ENCODE results near the gene DELE1.
A peak's percentile ranks its signal among the peaks of the same experiment; 100 is the strongest.

The DELE1 gene

DNA sequence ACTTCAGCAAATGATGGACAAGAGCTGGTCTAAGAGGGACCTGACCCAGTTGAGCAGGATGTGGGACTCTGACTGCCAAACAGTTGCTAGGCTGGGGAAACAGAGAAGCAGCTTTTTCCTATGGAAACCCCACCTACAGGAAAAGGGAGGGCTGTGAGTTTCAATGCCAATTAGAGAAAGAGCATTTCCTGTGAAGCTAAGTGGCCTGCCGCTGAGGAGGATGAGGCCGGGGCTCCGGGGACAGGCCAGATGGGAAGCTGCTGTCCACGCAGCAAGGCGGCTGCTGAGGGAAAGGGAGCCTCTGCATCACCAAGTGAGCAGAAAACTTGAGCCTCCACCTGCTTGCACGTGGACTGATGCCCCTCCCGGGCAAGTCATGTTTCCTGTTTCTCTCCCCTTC is 34.4 kb downstream of the DELE1 start, which contains the start of gene PCDH12:
Gene PCDH12 (minus strand): TSS at position 90 of the 400 bp plus-strand sequence. CDS start 351 bp downstream, outside the sequence.
- peak; percentile 87 for DNase-seq (ENCODE audit: low spot score)

DNA sequence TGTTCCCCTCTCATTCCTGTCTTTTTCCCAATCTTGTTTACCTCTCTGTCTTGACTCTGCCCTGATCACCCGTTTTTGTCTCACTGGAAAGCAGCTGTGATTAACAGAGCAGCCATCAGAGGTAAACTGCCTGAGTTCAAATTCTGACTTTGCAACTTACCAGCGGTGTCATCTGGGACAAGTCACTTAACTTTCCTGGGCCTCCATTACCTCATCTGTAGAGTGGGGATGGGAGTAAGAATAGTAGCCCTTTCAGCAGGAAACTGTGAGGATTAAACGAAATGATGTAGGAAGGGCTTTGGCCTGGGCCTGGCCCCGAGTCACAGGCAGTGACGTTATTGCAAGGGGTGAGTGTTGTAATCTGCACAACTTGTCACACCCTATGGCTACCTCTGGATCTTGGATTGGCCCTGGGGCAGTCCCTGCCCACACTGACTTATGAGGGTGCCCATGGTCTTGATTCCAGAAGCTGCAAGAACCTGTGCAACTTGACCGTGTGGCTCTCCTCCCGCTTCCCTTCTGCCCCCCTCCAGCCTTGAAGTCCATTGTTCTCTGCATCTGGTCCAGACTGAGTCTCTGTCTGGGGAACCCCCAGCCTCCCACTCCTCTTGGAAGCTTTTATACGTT is 35.0 kb downstream of the DELE1 start:
- DNase-seq (ENCODE audit: low spot score) = no peak

DNA sequence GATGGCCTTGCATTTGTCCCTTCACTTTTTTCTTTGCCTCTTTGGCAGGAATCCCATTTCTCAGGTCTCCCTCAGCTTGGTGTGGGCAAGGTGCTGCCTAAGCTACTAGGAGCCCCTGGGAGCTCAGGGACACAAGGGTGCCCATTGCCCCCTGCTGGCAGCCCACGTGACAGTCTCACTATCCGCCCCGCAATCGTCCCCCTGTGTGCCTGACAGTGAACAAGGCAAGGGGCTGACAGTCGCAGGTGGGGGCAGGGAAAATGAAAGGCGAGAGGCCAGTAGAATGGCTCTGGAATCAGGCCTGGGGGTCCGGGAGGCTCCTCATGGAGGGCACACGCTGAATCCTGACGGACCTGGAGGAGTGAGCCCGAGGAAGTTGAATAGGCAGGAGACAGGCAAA is 36.3 kb downstream of the DELE1 start:
- DNase-seq (ENCODE audit: low spot score) = no peak

DNA sequence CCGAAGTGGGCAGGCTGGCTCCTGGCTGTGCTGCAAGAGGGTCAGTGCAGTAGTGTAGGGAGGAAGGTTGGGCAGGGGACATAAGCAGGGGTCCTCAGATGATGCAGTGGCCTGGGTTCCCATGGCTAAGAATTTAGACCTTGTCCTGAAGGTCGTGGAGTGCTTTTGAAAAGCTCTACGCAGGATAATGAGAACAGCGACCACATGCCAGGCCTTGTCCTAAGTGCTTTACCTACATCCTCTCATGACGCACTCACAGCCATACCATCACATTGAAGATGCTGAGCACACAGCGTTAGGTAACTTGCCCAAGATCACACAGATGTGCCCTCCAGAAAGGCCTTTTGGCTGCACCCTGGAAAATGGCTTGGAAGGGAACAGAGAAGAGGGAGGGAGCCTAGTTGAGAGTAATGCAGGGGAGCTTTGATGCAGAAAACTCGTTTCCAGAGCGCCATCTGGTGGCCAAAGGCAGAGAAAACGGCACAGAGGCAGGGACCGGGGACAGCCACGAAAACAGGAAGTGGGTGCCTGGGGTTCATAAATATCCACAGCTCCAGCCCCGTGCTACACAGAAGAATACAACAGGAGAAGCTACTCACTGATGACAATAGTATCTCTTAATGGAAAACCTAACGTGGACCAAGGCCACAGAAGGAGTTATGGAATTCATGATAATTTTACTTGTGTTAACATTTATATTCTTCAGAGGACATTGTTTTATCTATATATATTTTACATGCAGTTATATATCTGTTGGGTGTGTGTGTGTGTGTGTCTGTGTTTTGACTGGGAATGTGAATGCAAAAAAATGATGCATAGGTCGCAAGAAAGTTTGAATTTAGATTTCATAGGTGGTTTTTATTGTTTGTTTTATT is 37.0 kb downstream of the DELE1 start:
- DNase-seq (ENCODE audit: low spot score) = peak; percentile 72

DNA sequence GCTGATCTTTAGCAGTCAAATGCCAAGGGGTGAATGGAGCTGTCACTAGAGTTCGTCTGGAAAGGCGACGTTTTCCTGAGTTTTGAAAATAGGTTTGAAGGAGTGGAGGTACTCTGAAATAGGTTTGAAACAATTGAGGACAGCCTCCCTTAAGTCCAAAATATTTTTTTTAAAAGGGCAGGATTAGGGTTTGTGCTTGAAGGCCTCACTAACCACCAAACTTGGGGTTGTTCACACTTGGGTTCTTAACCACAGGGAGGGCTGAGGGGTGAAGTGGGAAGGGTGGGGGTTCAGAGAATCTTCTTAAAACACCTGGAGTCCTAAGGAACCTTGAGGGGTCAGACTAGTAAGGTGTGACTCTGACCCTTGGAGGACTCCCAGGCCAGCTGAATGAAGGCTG is 37.8 kb downstream of the DELE1 start:
- no peak for DNase-seq (ENCODE audit: low spot score)

GRCh38 chr5:141963701-141964100 is 40.0 kb downstream of the DELE1 start:
- no peak for DNase-seq (ENCODE audit: low spot score)

GRCh38 chr5:141965071-141965470 is 41.4 kb downstream of the DELE1 start:
- DNase-seq (ENCODE audit: low spot score) = no peak

GRCh38 chr5:141966275-141966962 is 42.7 kb downstream of the DELE1 start:
- no peak for DNase-seq (ENCODE audit: low spot score)

GRCh38 chr5:141966963-141967333 is 43.3 kb downstream of the DELE1 start:
- no peak for DNase-seq (ENCODE audit: low spot score)

DNA sequence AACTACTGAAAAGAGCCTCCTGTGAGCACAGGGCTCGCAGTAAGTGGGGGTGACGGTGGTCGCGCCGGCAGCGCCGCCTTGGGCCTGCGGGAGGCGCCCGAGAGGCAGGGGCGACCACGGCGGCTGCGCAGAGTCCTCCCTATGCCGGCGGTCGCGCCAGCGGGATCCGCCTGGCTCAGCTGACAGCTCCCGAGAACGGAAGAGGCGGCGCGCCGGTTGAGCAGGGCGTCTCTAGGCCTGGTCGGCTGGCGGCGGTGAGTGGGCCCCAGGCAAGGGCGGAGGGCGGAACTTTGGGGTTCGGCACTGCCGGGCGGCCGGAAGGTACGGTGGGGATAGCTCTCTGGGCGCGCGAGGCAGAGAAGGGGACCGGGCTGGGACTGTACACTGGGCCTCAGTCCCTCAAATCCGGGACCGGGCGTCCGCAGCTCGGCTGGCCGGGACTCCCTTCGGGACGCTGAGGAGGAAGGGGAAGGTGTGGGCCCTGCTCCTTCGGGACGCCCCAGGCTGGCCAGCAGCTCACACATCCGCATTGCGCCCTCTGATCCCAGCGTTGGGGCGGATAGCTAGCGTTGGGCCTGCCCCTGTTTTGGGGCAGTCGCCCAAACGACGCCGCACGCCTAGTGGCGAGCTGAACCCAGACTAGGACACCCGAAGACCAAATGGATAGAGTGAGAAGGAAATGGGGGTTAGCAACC is 45.4 kb downstream of the DELE1 start, which contains the start of gene RNF14:
Gene RNF14 (plus strand): TSS at position 192 of the 695 bp plus-strand sequence. CDS start 4,484 bp downstream, outside the sequence.
- peak; percentile 92 for DNase-seq (ENCODE audit: low spot score)

- DNase-seq (ENCODE audit: low spot score) = no peak
Measured at GRCh38 chr5:141969783-141970771, 46.4 kb downstream of the DELE1 start.

DNA sequence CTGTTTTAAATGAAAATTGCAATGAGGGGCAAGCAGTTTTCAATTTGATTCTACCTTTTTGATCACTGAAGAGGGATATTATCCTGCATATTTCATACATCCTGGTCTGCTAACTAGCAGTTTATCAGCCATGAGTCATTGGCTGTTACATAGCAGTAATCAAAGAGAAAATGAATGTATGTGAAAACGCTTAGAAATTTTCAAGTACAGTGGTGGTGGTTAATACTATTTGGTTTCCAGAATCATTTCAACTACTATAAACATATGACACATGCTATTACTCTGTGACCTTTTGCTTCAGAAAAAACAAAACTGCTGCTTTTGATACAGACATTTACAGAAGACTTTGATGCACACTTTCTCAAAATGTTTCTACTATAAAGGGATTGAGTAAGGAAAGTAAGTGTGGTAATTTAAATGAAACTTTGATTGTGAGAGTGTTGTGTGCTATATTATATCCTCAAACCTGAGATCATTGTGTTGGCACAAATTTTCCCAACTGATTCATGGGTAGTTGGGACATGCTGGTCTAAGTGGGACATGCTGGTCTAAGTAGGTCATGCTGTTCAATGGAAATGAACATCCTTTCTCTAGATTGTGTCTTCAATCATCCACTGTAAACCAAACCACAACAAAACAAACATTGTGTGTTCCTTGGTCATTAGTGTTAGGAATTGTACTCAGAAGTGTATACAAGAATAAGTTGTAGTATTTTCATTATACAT is 50.4 kb downstream of the DELE1 start:
- DNase-seq (ENCODE audit: low spot score) = no peak

GRCh38 chr5:141976176-141976575 is 52.5 kb downstream of the DELE1 start:
- DNase-seq (ENCODE audit: low spot score) = no peak

- DNase-seq (ENCODE audit: low spot score) = no peak
Measured at GRCh38 chr5:141978389-141978788, 54.7 kb downstream of the DELE1 start.

GRCh38 chr5:141982626-141983025 is 59.0 kb downstream of the DELE1 start:
- no peak for DNase-seq (ENCODE audit: low spot score)

DNA sequence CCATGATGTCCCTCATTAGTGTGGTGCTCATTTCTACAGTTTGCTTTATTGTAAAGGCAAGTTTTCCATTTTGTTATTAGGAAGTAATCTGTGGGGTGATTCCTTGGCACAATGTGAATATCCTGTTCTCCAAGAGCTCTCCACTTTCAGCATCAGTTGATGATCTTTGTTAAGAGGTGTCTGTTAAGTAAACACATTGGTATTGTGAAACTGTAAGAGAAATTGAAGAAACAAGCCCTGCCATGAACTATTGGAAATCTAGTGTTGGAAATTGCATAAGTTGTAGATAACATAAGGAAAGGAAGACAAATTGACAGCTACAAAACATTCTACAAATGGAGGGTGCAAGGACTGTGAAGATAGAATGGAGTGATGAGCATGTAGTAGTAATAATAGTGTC is 62.4 kb downstream of the DELE1 start:
- no peak for DNase-seq (ENCODE audit: low spot score)

GRCh38 chr5:141989720-141990119 is 66.0 kb downstream of the DELE1 start:
- no peak for DNase-seq (ENCODE audit: low spot score)
